GM19438 (cell line): ENCODE measurements around the gene HOXD13.

Source experiments
- ATAC-seq: cut with Tn5 transposase; IDR thresholded peaks from one replicate; pipeline ENCODE4 v1.9.1; 2021; ENCODE audit warnings: low read depth; ENCODE audit not compliant: unreplicated experiment

HOXD13 gene

GRCh38 chr2:176093145-176093897 lies 800 bp downstream of the HOXD13 start:
- ATAC-seq = no peak

DNA sequence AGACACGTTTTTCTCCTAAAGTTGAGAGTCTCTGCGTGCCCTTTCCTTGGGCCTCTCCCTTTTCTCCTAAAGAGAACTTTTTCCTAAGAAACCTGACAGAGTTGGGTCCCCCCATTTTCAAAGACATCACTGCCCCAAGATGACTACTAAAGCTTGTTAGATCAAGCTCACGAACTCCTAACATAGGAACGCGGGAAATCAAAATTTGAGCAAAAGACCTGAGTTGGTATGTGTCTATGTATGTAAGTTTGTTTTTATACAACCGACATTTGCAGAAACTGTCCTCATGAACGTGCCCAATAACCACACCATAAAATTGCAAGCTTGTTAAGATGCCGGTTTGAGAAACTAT lies 1.4 kb downstream of the HOXD13 start:
- no peak for ATAC-seq

DNA sequence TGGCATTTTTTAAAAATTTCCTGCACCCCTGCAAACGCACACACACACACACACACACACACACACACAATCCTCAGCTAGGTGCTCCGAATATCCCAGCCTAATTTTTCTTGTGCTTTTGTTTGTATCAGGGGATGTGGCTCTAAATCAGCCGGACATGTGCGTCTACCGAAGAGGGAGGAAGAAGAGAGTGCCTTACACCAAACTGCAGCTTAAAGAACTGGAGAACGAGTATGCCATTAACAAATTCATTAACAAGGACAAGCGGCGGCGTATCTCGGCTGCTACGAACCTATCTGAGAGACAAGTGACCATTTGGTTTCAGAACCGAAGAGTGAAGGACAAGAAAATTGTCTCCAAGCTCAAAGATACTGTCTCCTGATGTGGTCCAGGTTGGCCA lies 1.8 kb downstream of the HOXD13 start:
- no peak for ATAC-seq

GRCh38 chr2:176095421-176095820 lies 2.9 kb downstream of the HOXD13 start:
- no peak for ATAC-seq

GRCh38 chr2:176096243-176096985 lies 3.9 kb downstream of the HOXD13 start:
- ATAC-seq = no peak

DNA sequence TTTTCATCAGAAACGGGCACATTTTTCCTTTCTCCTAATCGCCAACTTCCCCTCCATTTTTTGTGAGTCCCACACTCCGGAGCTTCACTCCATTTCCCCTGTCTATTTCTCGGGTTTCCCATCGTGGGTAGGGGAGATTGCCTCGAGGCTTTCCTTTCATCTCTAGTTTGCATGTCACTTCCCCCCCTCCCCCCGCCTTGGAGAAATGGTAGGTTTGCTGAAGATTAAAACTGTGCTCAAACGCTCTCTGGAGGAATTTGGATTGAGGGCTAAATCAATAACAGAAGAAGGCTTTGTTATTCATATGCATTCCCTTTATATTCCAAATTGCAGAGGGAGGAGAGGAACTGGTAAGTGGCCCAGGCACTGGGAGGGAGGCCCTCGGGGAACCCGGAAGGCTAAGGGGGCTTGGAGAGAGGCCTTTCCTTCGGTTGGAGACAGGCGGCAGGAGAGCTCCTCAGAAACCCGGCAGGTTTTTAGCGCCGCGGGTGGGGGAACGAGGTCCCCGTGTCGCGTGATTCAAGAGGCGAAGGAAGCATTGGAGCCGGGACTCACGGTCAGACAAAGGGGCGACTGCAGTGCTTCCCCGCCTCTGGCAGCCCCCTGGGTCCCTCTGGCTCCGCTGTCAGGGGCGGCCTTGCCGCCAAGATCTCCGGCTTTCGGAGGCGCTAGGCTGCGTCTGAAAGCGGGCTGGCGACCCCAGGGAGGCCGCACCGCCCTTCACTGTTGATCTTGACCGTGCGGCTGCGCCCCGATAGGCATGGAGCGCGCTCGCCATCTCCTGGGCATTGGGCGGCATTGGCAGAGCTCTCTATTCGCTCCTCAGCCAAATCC lies 4.7 kb downstream of the HOXD13 start:
- ATAC-seq = peak; percentile 87

GRCh38 chr2:176097820-176098365 lies 5.4 kb downstream of the HOXD13 start:
- ATAC-seq = no peak

DNA sequence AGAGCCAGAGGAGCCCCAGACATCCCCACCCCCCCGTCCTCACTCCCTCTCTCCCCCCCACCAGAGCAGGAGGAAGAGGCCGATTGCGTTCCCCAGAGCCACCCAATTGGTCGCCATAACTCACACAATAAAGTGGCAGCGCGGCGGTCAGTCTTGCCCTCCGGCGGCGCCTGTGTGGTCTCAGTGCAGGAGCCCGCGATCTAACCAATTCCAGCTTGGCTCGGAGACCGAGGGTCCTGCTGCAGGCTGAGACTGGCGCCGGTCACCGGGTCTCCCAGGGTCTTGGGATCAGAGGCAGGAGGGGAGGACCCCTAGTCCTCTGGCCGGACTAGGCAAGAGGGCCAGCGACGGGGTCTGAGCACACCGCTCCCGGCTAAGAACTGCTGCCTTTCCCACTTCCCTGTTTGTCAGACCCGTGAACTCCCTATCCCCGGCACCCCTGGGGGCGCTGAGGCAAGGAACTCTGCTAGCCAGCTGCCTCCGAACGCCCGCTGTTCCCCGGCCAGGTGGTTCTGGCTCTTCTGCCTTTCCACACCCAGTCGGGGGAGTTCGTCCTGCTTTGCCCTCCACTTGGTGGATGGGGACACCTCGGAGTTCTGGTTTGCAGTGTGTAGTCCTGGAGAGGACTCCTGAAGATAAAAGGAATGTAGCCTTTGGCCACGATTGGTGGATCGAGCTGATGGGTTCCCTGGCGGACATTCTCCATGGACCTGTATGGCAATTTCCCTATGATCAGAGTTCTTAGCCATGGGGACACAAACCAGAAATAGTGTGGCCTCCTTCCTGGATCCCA lies 6.0 kb downstream of the HOXD13 start:
- ATAC-seq = no peak

GRCh38 chr2:176099159-176099727 lies 6.7 kb downstream of the HOXD13 start:
- no peak for ATAC-seq

- no peak for ATAC-seq
Measured at GRCh38 chr2:176099728-176100546, 7.4 kb downstream of the HOXD13 start, which contains the start of gene HOXD12. Gene HOXD12, plus strand, starts transcription at chr2:176099795. Its CDS starts 7 bp downstream, at chr2:176099802.

DNA sequence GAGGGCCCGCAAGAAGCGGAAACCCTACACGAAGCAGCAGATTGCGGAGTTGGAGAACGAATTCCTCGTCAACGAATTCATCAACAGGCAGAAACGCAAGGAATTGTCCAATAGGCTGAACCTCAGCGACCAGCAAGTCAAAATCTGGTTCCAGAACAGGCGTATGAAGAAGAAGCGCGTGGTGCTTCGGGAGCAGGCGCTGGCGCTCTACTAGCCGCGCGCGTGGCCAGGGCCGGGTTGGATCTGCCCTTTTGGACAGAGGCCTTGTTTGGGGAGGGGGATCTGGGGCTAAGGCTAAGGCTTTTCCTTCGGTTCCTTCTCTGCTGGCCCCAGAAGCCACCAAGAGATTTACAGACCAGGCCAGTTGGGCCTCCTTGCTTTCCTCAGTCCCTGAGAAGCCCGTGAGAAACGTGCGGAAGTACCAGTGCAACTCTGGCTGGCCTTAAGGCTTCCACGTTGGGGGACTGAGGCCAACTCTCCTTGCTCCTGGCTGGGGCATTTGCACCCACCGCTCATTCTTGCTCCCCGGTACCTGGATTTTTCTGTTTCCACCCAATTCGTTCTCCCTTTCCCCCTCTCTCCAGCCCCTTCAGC lies 8.1 kb downstream of the HOXD13 start:
- ATAC-seq = no peak

- ATAC-seq = no peak
Measured at GRCh38 chr2:176101216-176101830, 8.8 kb downstream of the HOXD13 start.

DNA sequence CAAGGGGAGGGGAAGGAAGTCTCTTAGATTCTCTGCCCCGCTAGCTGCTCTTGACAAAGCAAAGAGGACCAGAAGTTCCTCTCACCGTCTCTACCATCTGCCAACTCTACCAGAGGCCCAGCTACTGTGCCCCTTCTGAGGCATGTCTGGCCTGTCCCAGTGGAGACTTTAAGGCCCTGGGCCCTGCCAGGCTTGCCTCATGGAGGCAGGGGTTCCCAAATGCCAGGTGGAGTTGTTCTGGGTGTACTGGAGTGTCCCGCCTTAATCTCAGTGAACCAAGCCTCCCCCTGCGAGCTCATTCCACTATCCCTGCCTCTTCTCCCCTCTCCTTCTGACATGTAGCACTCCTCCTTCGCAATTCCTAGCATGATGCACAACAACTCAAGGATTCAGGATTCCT lies 9.3 kb downstream of the HOXD13 start:
- no peak for ATAC-seq

- ATAC-seq = no peak
Measured at GRCh38 chr2:176102309-176102866, 9.9 kb downstream of the HOXD13 start.

DNA sequence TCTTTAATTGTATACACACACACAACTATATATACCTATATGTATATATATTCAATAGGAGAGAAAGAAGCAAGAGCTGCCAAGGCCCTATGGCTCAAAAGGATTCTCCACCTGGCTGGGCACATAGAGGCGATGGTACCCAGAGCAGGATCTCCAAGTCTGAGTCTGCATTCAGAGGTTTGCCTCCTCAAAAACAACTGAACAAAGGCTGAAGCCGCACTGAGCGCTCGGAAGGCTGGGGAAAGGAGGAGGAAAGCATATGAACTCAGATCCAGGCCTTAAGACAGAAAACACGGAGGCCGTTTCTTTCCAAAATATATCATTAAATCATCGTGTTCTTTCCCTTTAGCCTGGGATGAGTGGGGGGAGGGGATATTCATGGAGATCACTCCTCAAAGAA lies 10.7 kb downstream of the HOXD13 start:
- no peak for ATAC-seq

- no peak for ATAC-seq
Measured at GRCh38 chr2:176103742-176104315, 11.3 kb downstream of the HOXD13 start.

DNA sequence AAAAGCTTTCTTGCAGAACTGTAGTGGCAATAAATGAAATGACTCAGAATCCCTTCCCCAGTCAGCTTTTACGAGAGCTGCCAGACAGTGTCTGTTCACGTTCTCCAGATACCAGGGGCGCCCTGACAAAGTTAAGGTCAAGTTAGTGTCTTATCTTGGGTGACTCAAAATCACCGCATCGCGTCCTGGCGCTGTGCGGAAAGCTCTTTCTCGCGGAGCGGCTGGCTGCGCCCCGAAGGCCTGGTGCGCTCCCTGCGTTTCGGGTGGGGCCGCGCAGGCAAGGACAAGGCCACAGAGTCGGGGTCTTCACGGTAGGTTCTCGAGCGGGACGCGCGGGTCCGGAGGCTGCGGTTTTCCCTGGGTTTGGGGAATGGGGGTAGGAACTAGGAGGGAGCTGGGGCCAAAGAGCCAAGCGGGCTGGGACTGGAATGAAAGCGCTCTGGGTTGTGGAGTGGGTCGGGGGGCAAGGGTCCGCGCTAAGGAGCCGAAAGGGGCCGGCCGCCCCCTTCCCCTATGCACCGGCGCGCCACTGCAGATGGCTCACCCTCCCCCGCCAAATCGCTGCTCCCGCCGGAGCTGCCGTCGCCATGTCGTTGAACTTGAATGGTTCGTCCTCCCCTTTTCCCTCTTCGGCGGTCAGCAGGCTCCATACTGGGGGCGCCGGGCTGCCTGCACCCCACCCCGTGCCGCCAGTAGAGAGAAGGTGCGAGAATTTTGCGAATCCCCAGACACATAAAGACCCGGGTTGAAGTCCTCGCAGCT lies 12.0 kb downstream of the HOXD13 start:
- ATAC-seq = no peak
